ENCODE results near the gene COL26A1. TPM values are rescaled to one million over a fixed set of nuclear protein-coding genes. Genes with fewer than 3 reads are reported as not detected.

COL26A1 gene
- total and polyA plus RNA-seq, 8 donors = 0.37 to 3.5 (median 0.86) TPM

DNA sequence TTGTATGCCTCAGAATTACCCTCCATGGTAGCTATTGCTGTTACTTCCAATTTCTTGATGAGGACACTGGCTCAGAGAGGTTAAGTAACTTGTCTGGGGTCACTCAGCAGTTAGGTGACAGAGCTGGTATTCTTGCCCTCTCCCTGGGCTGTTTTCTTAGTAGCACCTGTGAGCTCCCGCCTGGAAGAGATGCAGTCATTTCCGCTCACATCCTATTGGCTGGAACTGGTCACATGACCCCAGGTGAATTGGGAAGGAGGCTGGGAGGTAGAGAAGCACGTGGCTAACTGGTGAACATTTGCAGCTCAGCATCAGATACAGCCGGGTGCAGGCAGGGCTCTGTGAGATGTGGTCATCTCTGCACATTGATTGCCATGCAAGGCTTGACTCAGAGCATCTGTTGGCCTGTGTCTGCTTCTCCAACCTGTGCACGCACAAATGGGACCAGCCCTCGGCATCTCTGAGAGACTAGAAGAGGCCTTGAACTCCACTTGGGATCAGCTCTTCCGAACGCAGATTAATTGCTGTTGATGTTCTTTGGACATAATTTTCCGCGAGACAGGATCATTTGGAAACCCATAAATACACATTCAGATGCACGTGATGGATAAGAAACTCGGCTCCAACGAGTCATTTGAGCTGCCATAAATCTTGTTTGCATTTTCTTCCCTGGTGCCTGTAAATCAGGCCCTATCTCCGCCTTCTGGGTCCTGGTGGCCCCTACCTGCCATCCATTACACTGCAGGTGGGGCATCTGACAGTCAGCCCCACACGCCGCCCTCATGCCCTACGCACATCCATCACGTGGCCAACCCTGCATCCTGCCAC is 223.6 kb downstream of the COL26A1 start:
- H3K27me3 ChIP-seq = no peaks in the 10 kb centered on the region
- DNase-seq (no peak), ATAC-seq (no peak), FAIRE-seq (no peak)
- no peaks in the 10 kb centered on the region for H3K36me3 ChIP-seq
- H3K4me3 ChIP-seq = no peak overlapping the region
- intact Hi-C loops (cut with DNase I) = no loop called here
- H3K9me3 ChIP-seq = no peaks in the 10 kb centered on the region
- WGBS, 2 donors = 70% methylated on average over 18 of the region's 18 CpGs
- no peak overlapping the region for H3K27ac ChIP-seq
- H3K4me1 ChIP-seq = no peaks in the 10 kb centered on the region
- TF ChIP-seq, protein P1, sequence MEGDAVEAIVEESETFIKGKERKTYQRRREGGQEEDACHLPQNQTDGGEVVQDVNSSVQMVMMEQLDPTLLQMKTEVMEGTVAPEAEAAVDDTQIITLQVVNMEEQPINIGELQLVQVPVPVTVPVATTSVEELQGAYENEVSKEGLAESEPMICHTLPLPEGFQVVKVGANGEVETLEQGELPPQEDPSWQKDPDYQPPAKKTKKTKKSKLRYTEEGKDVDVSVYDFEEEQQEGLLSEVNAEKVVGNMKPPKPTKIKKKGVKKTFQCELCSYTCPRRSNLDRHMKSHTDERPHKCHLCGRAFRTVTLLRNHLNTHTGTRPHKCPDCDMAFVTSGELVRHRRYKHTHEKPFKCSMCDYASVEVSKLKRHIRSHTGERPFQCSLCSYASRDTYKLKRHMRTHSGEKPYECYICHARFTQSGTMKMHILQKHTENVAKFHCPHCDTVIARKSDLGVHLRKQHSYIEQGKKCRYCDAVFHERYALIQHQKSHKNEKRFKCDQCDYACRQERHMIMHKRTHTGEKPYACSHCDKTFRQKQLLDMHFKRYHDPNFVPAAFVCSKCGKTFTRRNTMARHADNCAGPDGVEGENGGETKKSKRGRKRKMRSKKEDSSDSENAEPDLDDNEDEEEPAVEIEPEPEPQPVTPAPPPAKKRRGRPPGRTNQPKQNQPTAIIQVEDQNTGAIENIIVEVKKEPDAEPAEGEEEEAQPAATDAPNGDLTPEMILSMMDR (IDR thresholded peaks at IDR 0.05) = no peak

DNA sequence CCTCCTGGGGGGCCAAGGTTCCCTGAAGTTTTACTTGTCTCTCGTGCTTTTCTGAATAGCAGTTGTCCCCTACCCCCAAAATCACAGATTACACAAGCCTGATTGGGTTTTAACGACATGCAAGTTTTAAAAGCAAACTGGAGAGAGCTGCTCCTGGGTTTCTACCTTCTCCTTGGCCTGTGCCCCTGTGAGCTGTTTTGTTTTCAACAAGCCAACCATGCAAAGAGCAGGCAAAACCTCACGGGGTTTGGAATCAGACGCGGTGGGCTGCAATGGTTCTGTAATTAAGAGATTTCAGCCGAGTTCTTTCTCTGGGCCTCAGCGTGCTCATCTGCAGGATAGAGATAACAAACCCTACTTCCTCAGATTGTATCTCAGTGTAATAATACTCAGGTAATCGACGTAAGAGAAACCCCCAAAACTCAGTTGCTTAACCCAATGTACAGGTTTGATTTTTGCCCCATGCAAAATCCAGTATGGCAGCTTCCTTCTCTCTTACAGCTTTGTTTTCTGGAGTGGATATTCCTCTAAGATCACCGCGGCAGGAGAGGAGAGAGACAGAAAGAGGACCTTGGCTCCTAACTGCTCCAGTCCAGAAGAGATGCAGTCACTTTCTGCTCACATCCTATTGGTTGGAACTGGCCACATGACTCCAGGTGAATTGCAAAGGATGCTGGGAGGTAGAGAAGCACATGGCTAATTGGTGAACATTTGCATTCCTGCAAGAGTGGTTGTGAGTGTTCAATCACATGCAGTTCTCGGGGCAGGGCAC is 224.4 kb downstream of the COL26A1 start:
- intact Hi-C loops (cut with DNase I) = no loop called here
- Histone ChIP-seq H3K9me3 (no peaks in the 10 kb centered on the region), H3K4me3 (no peak overlapping the region), H3K36me3 (no peaks in the 10 kb centered on the region), H3K27ac (no peak overlapping the region), H3K4me1 (no peaks in the 10 kb centered on the region), H3K27me3 (no peaks in the 10 kb centered on the region)
- TF ChIP-seq, protein P1 (IDR thresholded peaks at IDR 0.05) = no peak
- ATAC-seq = no peak
- FAIRE-seq = no peak
- DNase-seq = no peak
- WGBS, 2 donors = 77 to 85% methylated on average over 12 of the region's 12 CpGs

DNA sequence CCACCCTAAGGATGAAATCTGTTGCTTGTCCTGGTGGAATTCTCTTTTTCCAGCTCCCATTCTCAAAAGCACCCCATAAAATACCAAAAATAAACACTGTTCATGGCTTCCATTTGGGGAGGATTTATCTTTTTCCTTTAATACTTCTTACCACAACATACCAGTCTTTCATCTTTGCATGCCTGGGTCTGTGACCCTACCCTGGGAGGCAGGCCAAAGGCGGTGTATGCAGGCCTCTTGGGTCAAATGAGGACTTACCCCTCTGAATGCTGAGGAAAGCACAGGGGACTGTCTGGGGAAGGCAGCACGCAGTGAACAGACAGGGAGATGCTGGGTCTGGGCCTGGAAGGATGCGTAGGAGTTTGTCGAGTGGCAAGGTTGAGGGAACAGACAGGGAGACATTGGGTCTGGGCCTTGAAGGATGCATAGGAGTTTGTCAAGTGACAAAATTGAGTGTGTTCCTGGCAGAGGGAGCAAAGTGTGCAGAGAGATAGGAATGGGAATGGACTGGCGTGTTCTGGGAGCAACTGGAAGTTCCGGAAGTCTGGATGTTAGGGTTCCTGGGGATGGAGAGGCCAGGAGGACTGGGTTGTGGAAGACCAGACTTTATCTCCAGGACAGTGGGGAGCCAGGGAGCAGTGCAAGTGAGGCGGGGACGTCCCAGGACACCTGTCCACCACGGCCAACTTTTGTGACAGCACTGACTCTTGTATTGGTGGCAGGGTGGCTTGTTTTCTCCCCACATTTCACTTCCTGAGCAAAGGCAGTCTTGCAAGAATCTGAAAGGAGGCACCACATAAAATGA is 225.7 kb downstream of the COL26A1 start:
- ATAC-seq = no peak
- WGBS, 2 donors = 80 to 90% methylated on average over 9 of the region's 9 CpGs
- no peak for DNase-seq
- intact Hi-C loops (cut with DNase I) = no loop called here
- Histone ChIP-seq H3K27me3 (no peaks in the 10 kb centered on the region), H3K27ac (no peak overlapping the region), H3K4me3 (no peak overlapping the region), H3K36me3 (no peaks in the 10 kb centered on the region), H3K4me1 (no peaks in the 10 kb centered on the region), H3K9me3 (no peaks in the 10 kb centered on the region)
- TF ChIP-seq, protein P1 (IDR thresholded peaks at IDR 0.05) = no peak
- FAIRE-seq = no peak

DNA sequence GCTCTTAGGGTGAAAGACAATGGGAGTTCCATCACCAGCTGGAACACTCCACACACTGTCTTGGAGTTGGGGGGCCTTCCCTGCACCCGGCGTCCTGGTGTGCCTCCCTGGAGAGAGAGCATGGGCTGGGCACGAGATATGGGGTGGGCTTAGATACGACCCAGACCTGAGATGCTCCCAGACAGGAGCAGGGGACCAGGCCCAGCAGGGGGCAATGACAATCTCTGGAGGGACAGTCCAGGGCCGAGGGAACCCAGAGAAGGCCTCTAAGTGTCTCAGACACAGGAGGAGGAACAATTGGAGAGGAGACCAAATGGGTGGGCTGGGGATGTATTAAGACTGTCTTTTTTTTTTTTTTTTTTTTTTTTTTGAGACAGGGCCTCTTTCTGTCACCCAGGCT is 226.4 kb downstream of the COL26A1 start:
- FAIRE-seq (no peak), DNase-seq (no peak), ATAC-seq (no peak)
- intact Hi-C loops (cut with DNase I) = no loop called here
- whole genome bisulfite sequencing, 2 donors = 68 to 74% methylated on average over 5 of the region's 5 CpGs
- Histone ChIP-seq H3K4me1 (no peaks in the 10 kb centered on the region), H3K27me3 (no peaks in the 10 kb centered on the region), H3K36me3 (no peaks in the 10 kb centered on the region), H3K27ac (no peak overlapping the region), H3K4me3 (no peak overlapping the region), H3K9me3 (no peaks in the 10 kb centered on the region)
- TF ChIP-seq, protein P1 (IDR thresholded peaks at IDR 0.05) = no peak

All from pancreas (tissue), 10 donors.